GM12892 (cell line): ENCODE results near the gene ANXA4.

Source experiments
- POLR2A ChIP-seq: IDR thresholded peaks from 2 replicates; pipeline ENCODE4 v1.6.1; 2011; ENCODE audit warnings: low read depth, low read length, control low read depth
- POLR2AphosphoS5 ChIP-seq: IDR thresholded peaks from 2 replicates; pipeline ENCODE4 v1.6.1; 2011; ENCODE audit warnings: low read depth, low read length, control low read depth

DNA sequence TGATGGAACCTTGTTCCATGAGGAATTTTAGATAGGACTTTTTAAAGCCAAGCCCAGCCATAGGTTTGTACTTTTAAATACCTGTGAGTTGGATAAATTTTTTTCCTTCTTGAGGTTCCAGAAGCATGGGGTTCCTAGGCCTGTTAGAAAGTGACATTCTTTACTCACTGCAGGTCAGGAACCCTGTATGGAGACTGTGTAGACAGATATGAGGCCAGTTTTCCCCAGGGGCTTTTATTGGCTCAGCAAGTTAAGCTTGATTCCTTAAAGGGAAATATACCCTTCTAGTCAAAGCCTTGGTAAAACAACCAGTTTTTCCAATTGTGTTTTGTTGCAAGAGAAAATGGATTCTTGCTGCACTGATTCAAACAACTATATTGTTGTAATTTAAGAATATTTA lies 49.1 kb downstream of the ANXA4 start:
- TF ChIP-seq POLR2AphosphoS5 (no peak), POLR2A (no peak)
